Fibroblast of gingiva (primary cell): ENCODE data around the gene NHLRC2.
"Not testable (repeated sequence)": the region's sequence is repeated elsewhere in the genome, so short reads cannot be mapped to it uniquely, and the experiment has no call there.

Source experiments
- DNase-seq: peaks from one replicate; pipeline ENCODE4 v3.0.0-alpha.2; 2011; ENCODE audit warnings: low read depth

The NHLRC2 gene

GRCh38 chr10:113943196-113943595 lies 88.7 kb downstream of the NHLRC2 start:
- DNase-seq = not testable (repeated sequence)

GRCh38 chr10:113945075-113945686 lies 90.7 kb downstream of the NHLRC2 start:
- peak; percentile 33 for DNase-seq

- no peak for DNase-seq
Measured at GRCh38 chr10:113945687-113946085, 91.2 kb downstream of the NHLRC2 start.

- DNase-seq = no peak
Measured at GRCh38 chr10:113947184-113948041, 93.0 kb downstream of the NHLRC2 start.

- no peak for DNase-seq
Measured at GRCh38 chr10:113948048-113948447, 93.6 kb downstream of the NHLRC2 start.

- no peak for DNase-seq
Measured at GRCh38 chr10:113950268-113950667, 95.8 kb downstream of the NHLRC2 start.

- DNase-seq = no peak
Measured at GRCh38 chr10:113953505-113954272, 99.2 kb downstream of the NHLRC2 start.

GRCh38 chr10:113954409-113954808 lies 99.9 kb downstream of the NHLRC2 start:
- no peak for DNase-seq

GRCh38 chr10:113957013-113957412 lies 102.6 kb downstream of the NHLRC2 start:
- peak; percentile 86 for DNase-seq

GRCh38 chr10:113958631-113959382 lies 104.3 kb downstream of the NHLRC2 start:
- DNase-seq = peak; percentile 88

GRCh38 chr10:113959383-113959760 lies 104.9 kb downstream of the NHLRC2 start:
- DNase-seq = no peak

- DNase-seq = no peak
Measured at GRCh38 chr10:113960617-113961181, 106.2 kb downstream of the NHLRC2 start.

- no peak for DNase-seq
Measured at GRCh38 chr10:113961182-113962031, 106.9 kb downstream of the NHLRC2 start.

- DNase-seq = no peak
Measured at GRCh38 chr10:113965077-113965476, 110.6 kb downstream of the NHLRC2 start.

- no peak for DNase-seq
Measured at GRCh38 chr10:113965683-113966082, 111.2 kb downstream of the NHLRC2 start.
